KOPT-K1 (cell line): ENCODE results near the gene SRGAP3.
A peak's percentile ranks its signal among the peaks of the same experiment; 100 is the strongest.

ENCODE experiments used
- H3K27ac ChIP-seq: fragments of 200-600 bp; sonication (generic); 2 replicates; pipeline ENCODE4 v1.5.1; 2016; ENCODE audit warnings: antibody characterized with exemption, mild to moderate bottlenecking, low read depth, low read length; ENCODE audit not compliant: poor library complexity, severe bottlenecking
- H3K36me3 ChIP-seq: fragments of 200-600 bp; sonication (generic); 2 replicates; pipeline ENCODE4 v1.5.1; 2017; ENCODE audit warnings: antibody characterized with exemption, mild to moderate bottlenecking, low read length, moderate library complexity; ENCODE audit not compliant: insufficient read depth
- H3K9me3 ChIP-seq: fragments of 200-600 bp; sonication (generic); 2 replicates; pipeline ENCODE4 v1.5.1; 2017; ENCODE audit warnings: antibody characterized with exemption, low read length, mild to moderate bottlenecking; ENCODE audit not compliant: insufficient read depth, poor library complexity, severe bottlenecking

Gene SRGAP3

GRCh38 chr3:8975081-8976020 lies 274.1 kb downstream of the SRGAP3 start:
- H3K27ac ChIP-seq, result no peak overlapping the region
- peaks cover 11% of the 10 kb centered on the region for H3K9me3 ChIP-seq
- H3K36me3 ChIP-seq, result no peaks in the 10 kb centered on the region

GRCh38 chr3:8974458-8974857 lies 275.0 kb downstream of the SRGAP3 start:
- no peak overlapping the region for H3K27ac ChIP-seq
- no peaks in the 10 kb centered on the region for H3K36me3 ChIP-seq

GRCh38 chr3:8972639-8973038 lies 276.8 kb downstream of the SRGAP3 start:
- no peak overlapping the region for H3K27ac ChIP-seq
- no peaks in the 10 kb centered on the region for H3K9me3 ChIP-seq

More at GRCh38 chr3:8974458-8974857, 275.0 kb downstream of the SRGAP3 start:
- peaks cover 10% of the 10 kb centered on the region for H3K9me3 ChIP-seq

DNA sequence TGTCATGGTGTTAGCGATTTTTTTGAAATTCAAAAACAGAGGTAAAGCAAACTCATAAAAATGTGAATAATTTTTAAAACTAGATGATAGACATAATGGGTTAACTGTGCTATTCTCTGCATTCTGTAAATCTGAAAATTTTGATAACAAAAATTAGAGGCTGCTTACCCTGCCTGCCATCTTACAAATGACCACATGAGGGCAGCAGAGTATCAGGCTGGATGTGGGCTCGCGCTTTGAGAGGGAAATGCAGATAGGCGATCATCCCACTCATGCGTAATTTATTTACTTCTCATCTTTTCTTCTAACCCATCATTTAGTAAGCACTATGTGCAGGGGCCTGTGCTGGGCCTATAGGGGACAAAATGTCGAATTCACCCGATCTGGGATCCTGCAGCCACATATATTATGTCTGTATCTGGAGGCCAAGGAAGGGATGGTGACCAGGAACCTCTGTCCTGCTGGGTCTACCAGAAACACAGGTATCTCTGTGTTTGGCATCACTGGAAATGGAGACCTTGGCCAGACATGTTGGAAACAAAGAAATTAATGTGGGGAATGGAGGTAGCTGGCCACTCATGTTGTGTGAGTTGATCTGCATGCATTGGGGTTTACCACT lies 278.4 kb downstream of the SRGAP3 start:
- Histone ChIP-seq H3K36me3 (no peaks in the 10 kb centered on the region), H3K9me3 (no peaks in the 10 kb centered on the region), H3K27ac (no peak overlapping the region)

More at GRCh38 chr3:8972639-8973038, 276.8 kb downstream of the SRGAP3 start:
- no peaks in the 10 kb centered on the region for H3K36me3 ChIP-seq

- no peaks in the 10 kb centered on the region for H3K36me3 ChIP-seq
- H3K9me3 ChIP-seq, result no peaks in the 10 kb centered on the region
- no peak overlapping the region for H3K27ac ChIP-seq
Observed at GRCh38 chr3:8969241-8969640, 280.2 kb downstream of the SRGAP3 start.

DNA sequence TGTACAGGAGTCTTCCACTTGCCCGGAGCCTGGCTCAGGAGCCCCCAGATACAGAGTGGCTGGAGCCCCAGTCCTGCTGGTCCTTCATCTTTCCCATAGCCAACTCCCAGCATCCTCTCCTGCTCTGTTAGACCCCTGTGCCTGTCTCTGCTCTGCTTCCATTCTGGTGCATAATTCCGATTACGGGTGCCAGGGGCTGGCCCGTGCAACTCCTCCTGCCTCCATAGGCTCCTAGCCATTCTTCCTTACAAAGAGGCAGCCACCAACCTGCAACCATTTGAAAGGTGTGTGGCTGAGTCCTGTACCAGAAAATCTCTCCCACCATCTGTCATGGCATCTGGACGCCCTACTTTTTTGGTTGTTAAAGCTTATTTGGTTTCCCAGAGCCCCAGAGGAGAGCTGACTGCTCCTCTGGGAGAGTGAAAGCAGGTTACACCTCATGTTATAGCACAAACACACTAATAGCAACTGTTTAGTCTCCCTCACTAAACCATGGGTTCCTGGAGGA lies 281.0 kb downstream of the SRGAP3 start:
- Histone ChIP-seq H3K27ac (no peak overlapping the region), H3K9me3 (no peaks in the 10 kb centered on the region), H3K36me3 (no peaks in the 10 kb centered on the region)

- H3K27ac ChIP-seq, result no peak overlapping the region
- H3K36me3 ChIP-seq, result no peaks in the 10 kb centered on the region
- H3K9me3 ChIP-seq, result no peaks in the 10 kb centered on the region
Observed at GRCh38 chr3:8967553-8967952, 281.9 kb downstream of the SRGAP3 start.

DNA sequence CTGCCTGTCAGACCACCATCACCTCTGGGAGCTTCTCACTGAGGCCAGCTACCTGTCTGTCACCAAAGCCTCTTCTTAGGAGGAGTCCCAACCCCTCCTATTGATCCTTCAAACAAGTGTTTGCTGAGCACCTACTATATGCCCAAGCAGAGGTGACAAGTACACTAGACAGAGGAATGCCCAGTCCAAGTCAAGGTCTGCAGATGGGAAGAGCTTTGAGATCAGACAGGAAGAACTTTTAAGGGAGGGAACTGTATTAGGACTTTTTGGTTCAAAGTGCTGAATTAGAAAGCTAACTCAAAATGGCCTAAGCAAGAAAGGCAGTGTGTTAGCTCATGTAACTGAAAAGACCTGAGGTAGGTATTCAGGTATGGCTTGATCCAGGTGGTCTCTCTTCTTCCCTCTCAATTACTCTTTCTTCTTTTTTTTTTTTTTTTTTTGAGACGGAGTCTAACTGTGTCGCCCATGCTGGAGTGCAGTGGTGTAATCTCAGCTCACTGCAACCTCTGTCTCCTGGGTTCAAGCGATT lies 282.6 kb downstream of the SRGAP3 start:
- H3K27ac ChIP-seq, result no peak overlapping the region
- no peaks in the 10 kb centered on the region for H3K9me3 ChIP-seq
- no peaks in the 10 kb centered on the region for H3K36me3 ChIP-seq

DNA sequence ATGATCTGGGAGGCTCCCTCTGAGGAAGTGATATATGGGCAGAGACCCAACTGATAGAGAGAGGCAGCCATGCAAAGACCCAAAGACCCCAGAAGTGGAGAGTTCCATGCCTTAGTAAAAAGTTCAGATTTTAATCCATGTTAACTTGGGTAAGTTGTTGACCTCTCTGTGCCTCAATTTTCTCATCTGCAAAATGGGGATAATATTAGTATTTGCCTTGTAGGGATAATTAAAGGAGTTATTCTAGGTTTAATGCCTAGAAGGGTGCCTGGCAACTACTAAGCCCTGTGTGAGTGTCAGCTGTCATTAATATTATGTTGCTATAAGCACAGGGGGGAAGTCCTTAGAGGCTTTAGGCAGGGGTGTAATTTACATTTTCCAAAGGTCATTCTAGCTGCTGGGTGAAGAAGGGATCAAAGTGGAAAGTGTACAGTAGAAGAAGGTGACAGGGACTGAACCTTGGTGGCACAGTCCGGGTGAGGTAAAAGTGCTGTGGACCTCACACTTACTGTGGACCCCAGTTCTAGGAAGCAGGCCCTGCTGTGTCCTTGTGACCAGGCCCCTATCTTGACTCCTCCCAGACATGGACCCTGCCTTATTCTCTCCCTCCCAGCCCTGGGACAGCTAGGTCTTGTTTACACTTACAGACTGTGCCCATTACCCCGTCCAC lies 283.2 kb downstream of the SRGAP3 start:
- no peaks in the 10 kb centered on the region for H3K9me3 ChIP-seq
- H3K36me3 ChIP-seq, result peaks cover 4% of the 10 kb centered on the region; the same call in 1 of the 2 replicates
- no peak overlapping the region for H3K27ac ChIP-seq

DNA sequence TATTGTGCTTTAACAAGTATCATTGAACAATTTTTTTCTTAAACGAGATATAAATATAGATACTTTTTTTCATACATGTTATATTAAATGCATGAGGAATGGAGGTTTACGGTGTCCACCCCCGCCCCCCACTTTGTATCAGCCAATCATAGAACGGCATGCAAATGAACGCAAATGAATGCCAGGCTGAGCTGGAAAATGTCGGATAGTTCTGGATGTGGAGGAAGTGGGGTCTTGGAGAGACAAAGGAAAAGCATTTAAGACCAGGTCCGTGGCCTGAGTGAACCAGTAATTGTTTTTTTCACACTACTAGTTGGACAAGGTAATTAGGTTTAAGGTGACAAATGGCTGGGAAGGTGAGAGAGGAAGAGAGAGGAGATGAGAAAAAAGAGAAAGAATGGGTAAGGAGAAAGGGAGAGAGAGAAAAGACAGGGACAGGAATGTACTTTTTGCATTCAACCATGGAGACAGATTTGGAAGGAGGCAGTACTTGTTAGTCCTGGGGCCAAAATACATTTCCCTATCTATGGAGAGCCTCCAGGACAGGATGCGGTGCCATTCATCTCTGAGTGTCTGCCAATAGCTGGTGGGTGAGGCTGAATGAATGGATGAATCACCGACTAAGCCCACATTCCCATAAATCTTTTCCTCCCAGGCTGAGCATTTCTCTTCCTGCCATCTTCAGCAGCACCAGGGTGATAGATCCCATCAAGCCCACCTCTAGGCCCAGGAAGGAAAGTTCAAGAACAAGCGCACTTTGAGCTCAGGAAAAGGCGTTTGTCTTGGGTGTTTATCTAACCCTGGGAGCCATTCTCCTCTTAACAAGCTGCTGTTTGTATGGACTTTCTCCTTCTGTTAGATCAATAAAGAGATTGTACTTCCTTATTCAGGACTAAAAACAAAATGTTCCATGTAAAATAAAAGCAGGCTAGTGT lies 284.7 kb downstream of the SRGAP3 start:
- peaks cover 17% of the 10 kb centered on the region for H3K36me3 ChIP-seq
- no peaks in the 10 kb centered on the region for H3K9me3 ChIP-seq
- H3K27ac ChIP-seq, result no peak overlapping the region

DNA sequence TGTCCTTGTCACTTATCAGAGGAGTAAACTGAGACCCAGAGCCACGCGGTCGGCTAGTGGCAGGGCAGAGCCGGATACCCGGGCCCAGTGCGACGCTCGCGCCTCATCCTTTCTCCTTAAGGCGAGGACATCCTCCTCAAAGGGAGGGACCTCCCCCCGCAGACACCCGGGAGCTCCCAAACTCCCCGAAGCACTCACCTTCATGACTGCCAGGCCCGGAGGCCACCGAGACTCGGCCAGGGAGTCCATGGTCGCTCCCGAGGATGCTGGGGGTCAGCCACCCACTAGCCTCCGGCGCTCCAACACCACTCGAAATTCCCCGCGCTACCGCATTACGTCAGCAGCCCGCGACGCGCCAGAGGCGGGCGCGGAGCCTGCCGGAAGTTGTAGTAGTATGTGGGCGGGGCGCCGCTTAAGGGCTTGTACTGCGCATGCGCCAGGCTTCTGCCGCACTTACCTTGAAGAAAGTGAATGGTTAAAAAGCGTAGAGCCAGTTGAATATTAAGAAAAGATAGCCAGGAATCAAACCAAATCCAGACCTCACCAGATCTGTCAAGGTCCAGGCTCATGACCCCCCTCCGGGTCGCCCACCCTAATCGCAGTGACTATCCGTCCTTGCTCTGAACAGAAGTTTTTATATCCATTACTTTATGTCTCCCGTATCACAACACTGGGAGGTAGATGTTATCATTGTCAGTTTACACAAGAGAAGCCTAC lies 286.2 kb downstream of the SRGAP3 start, which contains the start of gene RAD18:
Gene RAD18 (minus strand): TSS at position 336 of the 717 bp plus-strand sequence. CDS start 87 bp downstream, at position 249.
- H3K9me3 ChIP-seq, result no peaks in the 10 kb centered on the region
- peak within 1 kb of the TSS; percentile 63 for H3K27ac ChIP-seq
- peaks cover 31% of the 10 kb centered on the region for H3K36me3 ChIP-seq

DNA sequence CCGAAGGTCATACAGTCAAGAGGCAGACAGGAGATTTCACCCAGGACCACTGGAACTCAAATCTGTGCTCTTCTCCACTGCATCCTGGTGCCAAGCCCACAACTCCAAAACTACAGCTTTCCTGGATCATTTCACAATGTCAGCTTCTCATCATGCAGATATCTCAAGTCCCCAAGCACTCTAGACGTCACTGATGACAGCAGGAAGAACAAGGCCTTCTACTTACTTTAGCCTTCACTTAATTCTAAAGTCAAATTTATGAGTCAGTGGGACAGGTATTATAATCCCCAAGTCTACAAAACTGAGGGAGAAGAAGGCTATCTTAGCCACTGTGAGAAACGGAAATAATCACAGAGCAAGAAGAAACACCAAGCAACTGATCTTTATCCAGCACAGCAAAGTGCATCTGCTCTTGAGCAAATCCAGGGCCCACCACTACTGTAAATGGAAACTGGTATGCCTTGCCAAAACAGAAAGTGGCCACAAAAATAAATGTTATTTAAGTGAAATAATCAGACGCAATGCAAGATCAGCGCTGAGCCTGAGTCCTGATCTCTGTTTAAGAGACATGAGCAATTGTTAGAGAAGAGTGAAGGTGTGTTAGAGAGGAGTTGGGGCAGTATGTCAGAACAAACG lies 287.1 kb downstream of the SRGAP3 start:
- peaks cover 41% of the 10 kb centered on the region for H3K36me3 ChIP-seq
- no peaks in the 10 kb centered on the region for H3K9me3 ChIP-seq
- H3K27ac ChIP-seq, result peak overlapping the region; percentile 63

DNA sequence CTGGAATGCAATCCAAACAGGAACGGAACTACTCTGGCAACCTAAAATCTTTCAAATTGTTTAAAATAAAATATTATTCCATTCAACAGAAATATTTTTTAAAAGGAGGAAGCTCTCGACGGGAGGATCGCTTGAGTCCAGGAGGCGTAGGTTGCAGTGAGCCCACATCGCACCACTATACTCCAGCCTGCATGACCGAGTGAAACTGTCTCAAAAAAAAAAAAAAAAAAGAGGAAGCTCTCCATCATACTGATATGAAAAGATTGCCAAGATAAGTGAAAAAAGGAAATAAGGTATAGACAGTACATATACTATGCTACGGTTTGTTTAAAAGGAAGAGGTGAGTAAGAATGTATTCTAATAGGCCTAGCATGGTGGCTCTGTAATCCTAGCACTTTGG lies 289.8 kb downstream of the SRGAP3 start:
- Histone ChIP-seq H3K27ac (no peak overlapping the region), H3K36me3 (peaks cover 67% of the 10 kb centered on the region)

More for the DNA sequence above, 289.8 kb downstream of the SRGAP3 start:
- H3K9me3 ChIP-seq, result no peaks in the 10 kb centered on the region
